ENCODE results near the gene SNIP1.
"Not testable (repeated sequence)": the region's sequence is repeated elsewhere in the genome, so short reads cannot be mapped to it uniquely, and the experiment has no call there.

The SNIP1 gene

GRCh38 chr1:37559080-37559479 lies 5.0 kb upstream of the SNIP1 start:
- no peak for DNase-seq (ENCODE audit: low read depth in 3 of 3)

DNA sequence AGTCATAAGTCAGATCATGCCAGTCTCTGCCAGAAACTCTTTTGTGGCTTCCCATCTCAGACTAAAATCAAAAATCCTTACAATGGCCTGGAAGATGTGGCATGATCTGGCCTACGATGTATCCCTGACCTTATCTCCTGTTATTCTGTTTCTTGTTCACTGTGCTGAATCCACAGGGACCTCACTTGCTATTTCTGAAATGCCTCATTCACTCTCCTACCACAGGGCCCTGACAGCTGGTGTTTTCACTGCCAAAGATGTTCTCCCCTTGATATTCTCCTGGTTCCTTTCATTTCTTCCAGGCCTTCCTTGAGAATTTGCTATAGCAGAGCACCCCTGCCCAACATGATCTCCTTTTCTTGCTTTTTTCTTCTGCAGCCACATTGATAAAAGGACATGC lies 4.3 kb upstream of the SNIP1 start:
- DNase-seq (ENCODE audit: low read depth in 3 of 3), result no peak

- DNase-seq (ENCODE audit: low read depth in 3 of 3), result no peak
These were observed 3.3 kb upstream of the SNIP1 start for GRCh38 chr1:37557402-37557801.

GRCh38 chr1:37556712-37557196 lies 2.7 kb upstream of the SNIP1 start, which contains the start of gene DNALI1:
DNALI1 (plus strand) TSS chr1:37556940; CDS start chr1:37556995, 55 bp downstream.
- peak in 1 of 3 donors; percentile 22 for DNase-seq (ENCODE audit: low read depth in 3 of 3)

DNA sequence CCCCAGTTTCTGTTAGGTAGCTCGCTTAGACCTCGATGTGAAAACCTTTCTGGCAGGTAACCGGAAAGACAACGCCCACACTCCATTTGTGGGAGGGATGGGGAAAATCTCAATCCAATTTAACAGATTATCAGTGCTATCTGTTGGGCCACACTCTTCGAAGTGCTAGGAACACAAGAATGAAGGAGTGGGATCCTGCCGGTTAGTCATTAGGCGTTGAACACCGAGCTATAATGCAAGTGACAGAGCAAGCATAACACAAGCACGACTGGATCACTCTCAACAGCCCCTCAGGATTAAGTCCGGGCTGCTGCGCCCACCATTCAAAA lies 531 bp downstream of the SNIP1 start:
- DNase-seq (ENCODE audit: low read depth in 3 of 3), result no peak

DNA sequence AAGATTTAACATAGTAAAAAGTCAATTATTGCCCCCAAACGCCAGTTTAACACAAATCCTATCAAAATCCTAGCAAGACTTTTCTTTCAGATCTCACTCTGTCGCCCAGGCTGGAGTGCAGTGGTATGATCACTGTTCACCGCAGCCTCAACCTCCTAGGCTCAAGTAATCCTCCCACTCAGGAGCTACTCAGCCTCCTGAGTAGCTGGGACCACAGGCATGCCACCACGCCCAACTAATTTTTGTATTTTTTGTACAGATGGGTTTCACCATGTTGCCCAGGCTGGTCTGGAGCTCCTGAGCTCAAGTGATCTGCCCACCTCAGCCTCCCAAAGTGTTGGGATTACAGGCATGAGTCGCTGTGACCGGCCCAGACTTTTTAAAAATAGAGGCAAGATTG lies 4.8 kb downstream of the SNIP1 start:
- no peak for DNase-seq (ENCODE audit: low read depth in 3 of 3)

DNA sequence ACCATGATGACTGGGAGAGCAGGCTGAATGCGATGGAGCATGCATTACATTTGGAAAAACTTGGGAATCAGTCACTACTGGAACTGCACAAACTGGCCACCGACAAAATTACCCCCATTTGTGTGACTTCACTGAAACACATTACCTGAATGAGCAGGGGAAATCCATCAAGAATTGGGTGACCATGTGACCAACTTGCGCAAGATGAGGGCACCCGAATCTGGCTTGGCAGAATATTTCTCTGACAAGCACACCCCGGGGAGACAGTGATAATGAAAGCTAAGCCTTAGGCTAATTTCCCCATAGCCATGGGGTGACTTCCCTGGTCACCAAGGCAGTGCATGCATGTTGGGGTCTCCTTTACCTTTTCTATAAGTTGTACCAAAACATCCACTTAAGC lies 9.1 kb downstream of the SNIP1 start:
- no peak for DNase-seq (ENCODE audit: low read depth in 3 of 3)

GRCh38 chr1:37544530-37544929 lies 9.6 kb downstream of the SNIP1 start:
- DNase-seq (ENCODE audit: low read depth in 3 of 3), result no peak

- DNase-seq (ENCODE audit: low read depth in 3 of 3), result no peak
These were observed 13.9 kb downstream of the SNIP1 start for GRCh38 chr1:37540036-37540785.

GRCh38 chr1:37539154-37539553 lies 14.9 kb downstream of the SNIP1 start:
- not testable (repeated sequence) for DNase-seq (ENCODE audit: low read depth in 3 of 3)

- DNase-seq (ENCODE audit: low read depth in 3 of 3), result no peak
These were observed 16.7 kb downstream of the SNIP1 start for GRCh38 chr1:37537378-37537777.

- no peak for DNase-seq (ENCODE audit: low read depth in 3 of 3)
These were observed 20.6 kb downstream of the SNIP1 start for GRCh38 chr1:37533317-37534093.

GRCh38 chr1:37532418-37533156 lies 21.5 kb downstream of the SNIP1 start:
- not testable (repeated sequence) for DNase-seq (ENCODE audit: low read depth in 3 of 3)

DNA sequence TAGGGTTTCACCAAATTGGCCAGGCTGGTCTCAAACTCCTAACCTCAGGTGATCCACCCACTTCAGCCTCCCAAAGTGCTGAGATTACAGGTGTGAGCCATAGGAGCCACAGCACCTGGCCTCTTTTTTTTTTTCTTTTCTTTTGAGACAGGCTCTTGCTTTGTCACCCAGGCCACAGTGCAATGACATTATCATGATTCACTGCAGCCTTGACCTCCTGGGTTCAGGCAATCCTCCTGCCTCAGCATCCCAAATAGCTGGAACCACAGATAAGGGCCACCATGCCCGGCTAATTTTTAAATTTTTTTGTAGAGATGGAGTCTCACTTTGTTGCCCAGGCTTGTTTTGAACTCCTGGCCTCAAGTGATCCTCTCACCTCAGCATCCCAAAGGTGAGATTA lies 24.2 kb downstream of the SNIP1 start:
- DNase-seq (ENCODE audit: low read depth in 3 of 3), result not testable (repeated sequence)

GRCh38 chr1:37519613-37520012 lies 34.5 kb downstream of the SNIP1 start:
- no peak for DNase-seq (ENCODE audit: low read depth in 3 of 3)

GRCh38 chr1:37518929-37519328 lies 35.2 kb downstream of the SNIP1 start:
- peak in 1 of 3 donors; percentile 17 for DNase-seq (ENCODE audit: low read depth in 3 of 3)

DNA sequence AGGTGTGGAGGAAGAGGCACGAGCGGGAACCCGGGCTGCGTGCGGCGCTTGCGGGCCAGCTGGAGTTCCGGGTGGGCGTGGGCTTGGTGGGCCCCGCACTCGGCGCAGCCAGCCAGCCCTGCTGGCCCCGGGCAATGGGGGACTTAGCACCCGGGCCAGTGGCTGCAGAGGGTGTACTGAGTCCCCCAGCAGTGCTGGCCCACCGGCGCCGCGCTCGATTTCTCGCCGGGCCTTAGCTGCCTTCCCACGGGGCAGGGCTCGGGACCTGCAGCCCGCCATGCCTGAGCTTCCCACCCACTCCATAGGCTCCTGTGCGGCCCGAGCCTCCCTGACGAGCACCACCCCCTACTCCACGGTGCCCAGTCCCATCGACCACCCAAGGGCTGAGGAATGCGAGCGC lies 35.9 kb downstream of the SNIP1 start:
- not testable (repeated sequence) for DNase-seq (ENCODE audit: low read depth in 3 of 3)

DNA sequence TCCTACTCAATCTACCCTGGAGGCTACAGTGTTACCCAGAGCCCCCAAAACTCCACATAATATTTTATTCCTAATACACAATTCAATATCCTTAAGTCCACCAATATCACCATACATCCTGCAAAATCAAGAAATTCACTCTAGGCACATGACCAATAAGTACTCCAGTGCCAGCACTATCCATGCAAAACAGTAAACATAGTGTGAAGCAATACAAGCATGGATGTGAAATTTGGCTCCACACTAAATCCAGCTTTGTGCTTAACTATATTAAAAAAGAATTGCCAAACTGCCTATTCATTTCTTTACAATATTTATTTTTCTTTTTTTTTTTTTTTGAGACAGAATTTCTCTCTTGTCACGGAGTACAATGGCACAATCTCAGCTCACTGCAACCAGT lies 36.5 kb downstream of the SNIP1 start:
- no peak for DNase-seq (ENCODE audit: low read depth in 3 of 3)

- DNase-seq (ENCODE audit: low read depth in 3 of 3), result no peak
These were observed 38.7 kb downstream of the SNIP1 start for GRCh38 chr1:37515185-37516034.

DNA sequence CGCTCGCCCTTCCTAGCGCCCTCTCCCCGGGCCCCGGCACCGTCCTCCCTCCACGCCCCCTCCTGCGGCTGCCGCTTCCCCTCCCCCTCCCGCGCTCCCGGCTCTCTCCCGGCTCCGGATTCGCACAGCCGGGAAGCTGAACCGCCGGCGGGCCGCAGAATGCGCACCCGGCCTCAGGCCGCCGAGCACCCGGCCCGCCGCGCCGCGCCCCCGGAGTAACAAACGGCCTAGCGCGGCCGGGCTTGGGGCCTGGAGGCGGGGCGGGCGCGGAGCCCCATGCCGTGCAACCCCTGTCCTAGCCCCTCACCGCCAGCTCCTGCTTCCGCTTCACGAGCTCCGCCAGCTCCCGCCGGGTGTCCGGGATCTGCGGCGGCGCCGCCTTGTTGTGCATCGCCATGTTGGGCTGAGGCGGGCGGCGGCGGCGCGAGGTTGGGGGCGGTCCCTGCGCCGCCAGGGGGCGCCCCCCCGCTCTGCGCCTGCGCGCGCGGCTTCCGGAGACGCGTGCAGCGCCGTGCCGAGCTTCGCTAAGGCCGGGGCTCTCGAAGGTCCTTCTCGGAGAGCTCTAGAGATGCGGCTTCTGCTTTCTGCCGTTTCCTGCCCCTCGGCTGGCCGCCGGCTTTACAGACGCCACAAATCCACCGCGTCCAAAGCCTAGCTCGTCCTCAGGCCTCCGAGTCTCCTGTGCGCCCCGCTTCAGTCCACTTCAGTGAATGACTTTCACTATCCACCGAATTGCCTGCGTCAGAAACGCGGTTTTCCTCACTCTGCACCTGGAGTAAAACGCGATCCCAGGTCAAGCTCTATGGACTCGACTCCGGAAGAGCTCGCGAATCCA lies 39.5 kb downstream of the SNIP1 start, which contains the start of gene MEAF6:
TSS of gene MEAF6 (minus strand) at position 417 of the 835 bp plus-strand sequence. CDS start at position 397, 20 bp downstream.
- DNase-seq (ENCODE audit: low read depth in 3 of 3), result peak; percentile 56 to 81 (median 64)
